Measurements from ENCODE around the gene HYAL1. TPM values are rescaled to one million over a fixed set of nuclear protein-coding genes. Genes with fewer than 3 reads are reported as not detected.

The HYAL1 gene
- total and polyA plus RNA-seq, 4 donors = 1.6 to 51.2 (median 26.2) TPM

DNA sequence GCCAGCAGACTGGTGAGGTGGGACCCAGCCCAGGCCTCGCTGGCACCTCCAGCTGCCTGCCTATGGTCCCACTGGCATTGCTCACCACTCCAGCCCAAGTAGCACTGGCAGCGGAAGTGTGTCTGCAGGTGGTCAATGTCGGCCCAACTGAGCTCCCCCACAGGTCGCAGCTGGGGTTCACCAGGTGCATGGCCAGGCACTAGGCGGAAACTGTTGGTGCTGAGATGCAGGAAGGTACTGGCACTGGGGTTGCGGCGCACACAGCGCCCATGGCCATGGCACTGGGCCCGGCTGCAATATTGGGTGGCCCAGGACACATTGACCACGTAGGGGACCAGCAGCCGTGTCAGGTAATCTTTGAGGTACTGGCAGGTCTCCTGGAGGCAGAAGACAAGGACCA lies 14.8 kb upstream of the HYAL1 start:
- ATAC-seq (ENCODE audit: insufficient read depth, low FRiP score) (no peak), DNase-seq (no peak)
- Histone ChIP-seq H3K9me3 (ENCODE audit: control insufficient read depth in 4 of 4, insufficient read depth in 3 of 4, low read length in 3 of 4) (no peaks in the 10 kb centered on the region), H3K4me1 (ENCODE audit: control insufficient read depth in 5 of 5, insufficient read depth in 5 of 5, low read length in 5 of 5) (peaks cover 0 to 54% (median 13%) of the 10 kb centered on the region in 5 donors), H3K36me3 (ENCODE audit: control insufficient read depth in 4 of 4, insufficient read depth in 4 of 4, low read length in 4 of 4) (peaks cover 0 to 21% (median 16%) of the 10 kb centered on the region in 4 donors), H3K4me3 (peak overlapping the region; percentile 89), H3K27me3 (ENCODE audit: control insufficient read depth in 3 of 3, insufficient read depth in 3 of 3, low read length in 2 of 3) (no peaks in the 10 kb centered on the region), H3K9ac (ENCODE audit: insufficient read depth in 1 of 2, low read length in 2 of 2) (no peak overlapping the region), H3K27ac (ENCODE audit: low read depth in 1 of 2, low read length in 1 of 2) (peak overlapping the region in 1 of 2 donors; percentile 77)
- TF ChIP-seq, protein P1, sequence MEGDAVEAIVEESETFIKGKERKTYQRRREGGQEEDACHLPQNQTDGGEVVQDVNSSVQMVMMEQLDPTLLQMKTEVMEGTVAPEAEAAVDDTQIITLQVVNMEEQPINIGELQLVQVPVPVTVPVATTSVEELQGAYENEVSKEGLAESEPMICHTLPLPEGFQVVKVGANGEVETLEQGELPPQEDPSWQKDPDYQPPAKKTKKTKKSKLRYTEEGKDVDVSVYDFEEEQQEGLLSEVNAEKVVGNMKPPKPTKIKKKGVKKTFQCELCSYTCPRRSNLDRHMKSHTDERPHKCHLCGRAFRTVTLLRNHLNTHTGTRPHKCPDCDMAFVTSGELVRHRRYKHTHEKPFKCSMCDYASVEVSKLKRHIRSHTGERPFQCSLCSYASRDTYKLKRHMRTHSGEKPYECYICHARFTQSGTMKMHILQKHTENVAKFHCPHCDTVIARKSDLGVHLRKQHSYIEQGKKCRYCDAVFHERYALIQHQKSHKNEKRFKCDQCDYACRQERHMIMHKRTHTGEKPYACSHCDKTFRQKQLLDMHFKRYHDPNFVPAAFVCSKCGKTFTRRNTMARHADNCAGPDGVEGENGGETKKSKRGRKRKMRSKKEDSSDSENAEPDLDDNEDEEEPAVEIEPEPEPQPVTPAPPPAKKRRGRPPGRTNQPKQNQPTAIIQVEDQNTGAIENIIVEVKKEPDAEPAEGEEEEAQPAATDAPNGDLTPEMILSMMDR (IDR thresholded peaks at IDR 0.05; ENCODE audit: control extremely low read depth, extremely low read depth) = no peak
- 75 to 81% methylated on average over 11 of the region's 11 CpGs for WGBS, 2 donors

DNA sequence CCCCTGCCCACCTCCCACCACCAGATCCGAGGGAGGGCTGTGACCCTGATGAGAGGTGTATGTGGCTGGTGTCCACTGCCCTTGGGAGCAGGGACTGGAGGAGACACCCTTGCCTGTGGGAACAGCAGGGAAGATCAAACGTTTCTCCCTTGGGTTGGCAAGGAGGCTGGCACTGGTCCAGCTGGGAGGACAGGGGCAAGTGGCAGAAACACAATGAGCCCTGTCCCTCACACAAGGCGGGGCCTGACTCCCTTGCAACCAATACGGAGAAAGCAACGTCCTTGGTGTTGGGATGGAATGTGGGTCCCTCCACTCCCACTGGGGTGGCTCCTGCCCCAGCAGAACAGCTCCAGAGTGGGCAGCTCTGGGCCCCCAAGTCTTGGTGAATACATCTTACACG lies 13.9 kb upstream of the HYAL1 start:
- H3K4me3 ChIP-seq = no peak overlapping the region
- peak overlapping the region in 1 of 2 donors; percentile 90 for H3K27ac ChIP-seq (ENCODE audit: low read depth in 1 of 2, low read length in 1 of 2)
- WGBS, 2 donors = 48 to 83% methylated on average over 6 of the region's 6 CpGs

DNA sequence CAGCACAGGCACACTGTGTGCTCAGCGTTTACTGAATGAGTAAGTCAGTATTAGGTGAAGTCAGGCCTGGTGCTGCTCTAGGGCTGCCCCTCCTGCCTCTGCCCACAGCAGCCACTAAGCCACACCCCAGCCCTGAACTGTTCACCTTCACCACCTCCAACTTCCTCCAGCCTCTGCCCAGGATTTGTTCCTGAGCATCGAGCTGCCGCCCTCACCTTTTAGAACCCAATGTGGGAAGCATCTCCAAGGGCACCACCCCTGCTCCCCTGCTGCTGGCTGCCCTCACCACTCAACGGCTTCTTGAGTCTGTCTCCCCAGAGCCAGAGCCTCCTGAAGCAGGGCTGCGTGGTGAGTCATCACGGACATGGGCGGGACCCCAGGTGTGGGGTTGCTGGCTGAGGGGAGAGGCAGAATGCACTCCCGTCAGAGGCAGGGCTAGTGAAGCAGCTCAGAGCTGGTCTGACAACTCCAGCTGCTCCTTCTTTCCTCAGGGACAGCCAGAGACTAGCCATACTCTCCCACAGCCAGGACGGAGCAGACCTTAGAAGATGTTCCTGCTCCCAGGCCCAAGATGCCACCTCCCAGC lies 13.4 kb upstream of the HYAL1 start:
- Histone ChIP-seq H3K36me3 (ENCODE audit: control insufficient read depth in 4 of 4, insufficient read depth in 4 of 4, low read length in 4 of 4) (peaks cover 0 to 21% (median 16%) of the 10 kb centered on the region in 4 donors), H3K9me3 (ENCODE audit: control insufficient read depth in 4 of 4, insufficient read depth in 3 of 4, low read length in 3 of 4) (no peaks in the 10 kb centered on the region), H3K27ac (ENCODE audit: low read depth in 1 of 2, low read length in 1 of 2) (peak overlapping the region in 1 of 2 donors; percentile 90), H3K4me3 (no peak overlapping the region), H3K27me3 (ENCODE audit: control insufficient read depth in 3 of 3, insufficient read depth in 3 of 3, low read length in 2 of 3) (no peaks in the 10 kb centered on the region), H3K4me1 (ENCODE audit: control insufficient read depth in 5 of 5, insufficient read depth in 5 of 5, low read length in 5 of 5) (peaks cover 0 to 48% (median 8%) of the 10 kb centered on the region in 5 donors), H3K9ac (ENCODE audit: insufficient read depth in 1 of 2, low read length in 2 of 2) (no peak overlapping the region)
- WGBS, 2 donors = 44 to 69% methylated on average over 9 of the region's 9 CpGs
- DNase-seq = no peak
- peak; percentile 50 for ATAC-seq (ENCODE audit: insufficient read depth, low FRiP score)
- TF ChIP-seq, protein P1 (IDR thresholded peaks at IDR 0.05; ENCODE audit: control extremely low read depth, extremely low read depth) = no peak

More for the DNA sequence above, 13.9 kb upstream of the HYAL1 start:
- TF ChIP-seq, protein P1 (IDR thresholded peaks at IDR 0.05; ENCODE audit: control extremely low read depth, extremely low read depth) = no peak
- Histone ChIP-seq H3K4me1 (ENCODE audit: control insufficient read depth in 5 of 5, insufficient read depth in 5 of 5, low read length in 5 of 5) (peaks cover 0 to 52% (median 8%) of the 10 kb centered on the region in 5 donors), H3K9me3 (ENCODE audit: control insufficient read depth in 4 of 4, insufficient read depth in 3 of 4, low read length in 3 of 4) (no peaks in the 10 kb centered on the region), H3K36me3 (ENCODE audit: control insufficient read depth in 4 of 4, insufficient read depth in 4 of 4, low read length in 4 of 4) (peaks cover 0 to 21% (median 16%) of the 10 kb centered on the region in 4 donors), H3K9ac (ENCODE audit: insufficient read depth in 1 of 2, low read length in 2 of 2) (no peak overlapping the region), H3K27me3 (ENCODE audit: control insufficient read depth in 3 of 3, insufficient read depth in 3 of 3, low read length in 2 of 3) (no peaks in the 10 kb centered on the region)
- DNase-seq = no peak
- ATAC-seq (ENCODE audit: insufficient read depth, low FRiP score) = no peak
